ENCODE data around the gene MLXIP. TPM values are rescaled to one million over a fixed set of nuclear protein-coding genes. Genes with fewer than 3 reads are reported as not detected.
A peak's percentile ranks its signal among the peaks of the same experiment; 100 is the strongest.

MLXIP gene
- total and polyA plus RNA-seq, 2 of the 4 experiments (the other 2 are of a cell fraction): 2.7 to 10.8 TPM

- Histone ChIP-seq H3K9me3 (ENCODE audit: control insufficient read depth, insufficient read depth, low read length) (no peaks in the 10 kb centered on the region), H4K91ac (ENCODE audit: insufficient read depth, low read depth, low read length) (peak overlapping the region; percentile 72; the same call in 1 of the 2 replicates), H2BK5ac (ENCODE audit: low read depth, low read length, poor library complexity, severe bottlenecking) (peak overlapping the region; percentile 74), H3K27me3 (ENCODE audit: control insufficient read depth, insufficient read depth, low read length) (no peaks in the 10 kb centered on the region), H2BK120ac (ENCODE audit: low read depth, low read length) (peak overlapping the region; percentile 62; the same call in 1 of the 2 replicates), H3K4me3 (ENCODE audit: insufficient read depth, low read depth, low read length) (no peak overlapping the region), H2BK15ac (ENCODE audit: low read depth, low read length) (no peak overlapping the region), H3K23ac (ENCODE audit: low read depth, low read length) (peak overlapping the region; percentile 80; the same call in 1 of the 2 replicates), H2AK5ac (ENCODE audit: low read depth, low read length) (peak overlapping the region; percentile 66), H4K20me1 (ENCODE audit: insufficient read depth, low read length) (peaks cover 70% of the 10 kb centered on the region), H4K5ac (ENCODE audit: low read depth, low read length) (no peak overlapping the region), H3K9me1 (ENCODE audit: insufficient read depth, low read length) (peaks cover 55% of the 10 kb centered on the region), H4K8ac (ENCODE audit: low read depth in 2 of 2, low read length in 2 of 2) (peak overlapping the region in 1 of 2 experiments; percentile 66; a peak in 2 of 4 replicates), H3K4me2 (ENCODE audit: low read depth, low read length) (no peak overlapping the region), H3K27ac (ENCODE audit: insufficient read depth, low read length) (no peak overlapping the region), H2AK9ac (replicated peaks; ENCODE audit: low read depth, low read length, poor library complexity) (peak overlapping the region; percentile 83), H3K4ac (ENCODE audit: low read depth, low read length) (peak overlapping the region; percentile 69), H2AFZ (replicated peaks; ENCODE audit: low read length, poor library complexity) (peak overlapping the region; percentile 83), H3K4me1 (ENCODE audit: control insufficient read depth, insufficient read depth, low read length) (peaks cover 45% of the 10 kb centered on the region), H3K9ac (ENCODE audit: low read depth, low read length) (no peak overlapping the region), H3K36me3 (ENCODE audit: control insufficient read depth, insufficient read depth, low read length) (no peaks in the 10 kb centered on the region), H3K56ac (ENCODE audit: extremely low read depth, insufficient read depth, low read length) (no peak overlapping the region; the same call in 1 of the 2 replicates), H3K79me1 (ENCODE audit: low read depth in 1 of 2, low read length in 2 of 2) (peaks cover 53 to 84% of the 10 kb centered on the region in 2 experiments), H3K14ac (replicated peaks; ENCODE audit: low read depth, low read length) (peak overlapping the region; percentile 62; the same call in 1 of the 2 replicates), H2BK20ac (ENCODE audit: low read depth, low read length) (peak overlapping the region; percentile 55), H3K18ac (ENCODE audit: low read depth, low read length) (0 out of 2 replicates have a peak overlapping the region, but pooled peaks have one; percentile 10)
- ChIA-PET CTCF (no interaction called here), POLR2A (ENCODE audit: unreplicated experiment) (no interaction called here)
- in situ Hi-C loops (cut with MboI; ENCODE audit: low sequenced_read_pairs): no loop called here
- TF ChIP-seq SMC3 (IDR thresholded peaks at IDR 0.05; ENCODE audit: low read depth, low read length) (no peak), NFE2L2 (IDR thresholded peaks at IDR 0.05; ENCODE audit: low read depth, low read length) (no peak), CHD1 (IDR thresholded peaks at IDR 0.05; ENCODE audit: low read depth, low read length) (no peak), BHLHE40 (IDR thresholded peaks at IDR 0.05; ENCODE audit: low read depth, low read length) (peak; percentile 45; the same call in 1 of the 2 replicates), POLR2A (IDR thresholded peaks at IDR 0.05; ENCODE audit: low read depth, low read length) (no peak), MXI1 (IDR thresholded peaks at IDR 0.05; ENCODE audit: borderline replicate concordance, low read depth, low read length) (no peak), FOS (IDR thresholded peaks at IDR 0.05; ENCODE audit: low read depth, low read length) (no peak), MAFK (IDR thresholded peaks at IDR 0.05; ENCODE audit: low read depth, low read length) (no peak; the same call in 1 of the 2 replicates)
- peak; percentile 22; the same call in 1 of the 2 replicates for ATAC-seq (ENCODE audit: low read depth)
- peak; percentile 70 for DNase-seq
- dilution Hi-C loops (cut with HindIII; ENCODE audit: low sequenced_read_pairs, unreplicated experiment): no loop called here
- intact Hi-C loops (cut with micrococcal nuclease): no loop called here
- 55% methylated on average over 4 of the region's 20 CpGs; no CpG with 5 or more reads in 1 of the 2 experiments for WGBS, 2 experiments (ENCODE audit: extremely low coverage in 2 of 2, insufficient read length in 1 of 2)
- BruUV-seq (replicated peaks): no TSS peak
These were observed 18.1 kb downstream of the MLXIP start for GRCh38 chr12:122096591-122097149.

Data from IMR-90 (cell line).